ENCODE data around the gene TMPRSS4.

GRCh38 chr11:118058311-118059245 is 18.3 kb upstream of the TMPRSS4 start:
- TF ChIP-seq CTCF (IDR thresholded peaks at IDR 0.05; ENCODE audit: low read depth, low read length) (no peak), POLR2A (IDR thresholded peaks at IDR 0.05; ENCODE audit: extremely low read depth, insufficient read length) (no peak), MAX (IDR thresholded peaks at IDR 0.05; ENCODE audit: low read depth, low read length) (no peak), MYC (IDR thresholded peaks at IDR 0.05; ENCODE audit: low read depth, low read length) (no peak)
